NT2/D1 (cell line): Measurements from ENCODE around the gene KIFC3.

Experiments
- YY1 ChIP-seq: IDR thresholded peaks from 2 replicates; pipeline ENCODE4 v1.6.1; 2011; ENCODE audit not compliant: insufficient read length, insufficient read depth
- ZNF274 ChIP-seq: IDR thresholded peaks from 2 replicates; pipeline ENCODE4 v1.6.1; 2011; ENCODE audit warnings: mild to moderate bottlenecking, low read depth, low read length

DNA sequence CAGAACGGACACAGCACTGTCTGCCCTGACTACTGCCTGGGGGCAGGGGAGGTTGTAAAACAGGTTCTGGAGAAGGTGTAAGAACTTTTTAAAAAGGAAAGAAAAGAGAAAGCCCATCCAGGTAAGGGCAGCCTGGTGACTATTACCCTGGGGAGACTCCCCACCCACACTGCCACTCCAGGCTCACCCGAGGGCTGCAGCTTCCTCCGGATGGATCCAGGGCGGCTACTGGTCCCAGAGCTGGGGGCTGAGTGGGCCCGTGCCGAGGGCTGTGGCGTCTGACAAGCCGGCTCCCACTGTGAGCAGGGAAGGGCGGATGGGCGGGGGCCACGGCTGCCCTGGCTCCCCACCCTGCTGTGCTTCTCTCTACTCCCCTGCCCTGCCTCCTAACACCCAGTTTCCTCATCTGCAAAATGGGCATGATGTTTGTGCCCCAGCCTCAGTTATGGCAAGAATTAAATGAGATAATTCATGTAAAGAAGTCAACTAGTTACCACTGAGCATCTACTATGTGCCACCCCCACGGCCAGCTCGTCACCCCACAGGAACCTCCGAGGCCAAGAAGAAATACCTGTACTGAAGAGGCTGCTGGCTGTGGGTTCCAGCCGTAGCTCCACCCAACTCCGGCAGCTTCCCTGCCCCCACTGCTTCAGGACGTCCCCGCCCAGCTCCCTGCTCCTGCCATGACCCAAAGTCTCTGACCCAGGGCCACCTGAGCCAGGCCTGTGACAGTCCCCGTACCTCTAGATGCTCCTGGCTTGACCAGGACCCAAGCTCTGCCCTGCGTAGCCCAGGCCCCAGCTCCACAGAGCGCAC lies 42.5 kb downstream of the KIFC3 start:
- TF ChIP-seq ZNF274 (no peak), YY1 (no peak)
